ENCODE measurements around the gene SLIT3.
A peak's percentile ranks its signal among the peaks of the same experiment; 100 is the strongest.

- TF ChIP-seq CTCF (IDR thresholded peaks at IDR 0.05) = no peak
- no peak for TF ChIP-seq EP300 (IDR thresholded peaks at IDR 0.05; ENCODE audit: borderline replicate concordance in 1 of 2, low read depth in 1 of 2, low read length in 1 of 2)
- TF ChIP-seq USF2 (IDR thresholded peaks at IDR 0.05; ENCODE audit: borderline replicate concordance, low read depth, low read length) = no peak
- no peak for TF ChIP-seq IRF3 (IDR thresholded peaks at IDR 0.05; ENCODE audit: low read depth, low read length)
- TF ChIP-seq MEF2A (IDR thresholded peaks at IDR 0.05; ENCODE audit: borderline replicate concordance, low read depth) = no peak
- no peak for TF ChIP-seq RXRA (IDR thresholded peaks at IDR 0.05; ENCODE audit: borderline replicate concordance, low read depth)
- TF ChIP-seq REST (IDR thresholded peaks at IDR 0.05; ENCODE audit: low read depth, low read length) = no peak
- no peak for TF ChIP-seq USF1 (IDR thresholded peaks at IDR 0.05; ENCODE audit: borderline replicate concordance, low read depth)
- no peak for TF ChIP-seq RAD21 (IDR thresholded peaks at IDR 0.05; ENCODE audit: low read length)
- no peak for TF ChIP-seq FOSL2 (IDR thresholded peaks at IDR 0.05; ENCODE audit: borderline replicate concordance, low read depth)
- no peak for TF ChIP-seq JUND (IDR thresholded peaks at IDR 0.05)
- no peak for TF ChIP-seq GABPA (IDR thresholded peaks at IDR 0.05; ENCODE audit: low read depth)
- 0 out of 2 replicates have a peak, but pooled peaks have one; percentile 13 for TF ChIP-seq PBX3 (IDR thresholded peaks at IDR 0.05)
- no peak for TF ChIP-seq ELF1 (IDR thresholded peaks at IDR 0.05)
Observed at GRCh38 chr5:169307646-169308045, 6.7 kb upstream of the SLIT3 start.

Measured in SK-N-SH (cell line).